Activated CD8-positive, alpha-beta memory T cell treated with anti-CD3 and anti-CD28 coated beads, Interleukin-2, amount 50 U/mL, for 48 hours (primary cell): ENCODE measurements around the gene PITHD1.
"Not testable (repeated sequence)": the region's sequence is repeated elsewhere in the genome, so short reads cannot be mapped to it uniquely, and the experiment has no call there.

ENCODE experiments used
- DNase-seq: peaks from one replicate; pipeline ENCODE4 v3.0.0-alpha.2; 2020

PITHD1 gene

GRCh38 chr1:23774174-23774880 lies 3.9 kb upstream of the PITHD1 start:
- DNase-seq = no peak

GRCh38 chr1:23776217-23776616 lies 2.0 kb upstream of the PITHD1 start:
- no peak for DNase-seq

- no peak for DNase-seq
Observed at GRCh38 chr1:23779826-23780371, 1.7 kb downstream of the PITHD1 start.

GRCh38 chr1:23783141-23783540 lies 4.9 kb downstream of the PITHD1 start:
- not testable (repeated sequence) for DNase-seq

GRCh38 chr1:23784846-23785245 lies 6.6 kb downstream of the PITHD1 start:
- DNase-seq = no peak

GRCh38 chr1:23787701-23788100 lies 9.5 kb downstream of the PITHD1 start:
- no peak for DNase-seq

- DNase-seq = no peak
Observed at GRCh38 chr1:23788695-23789094, 10.5 kb downstream of the PITHD1 start.

GRCh38 chr1:23790696-23791515 lies 12.7 kb downstream of the PITHD1 start, which contains the start of gene LYPLA2:
TSS of gene LYPLA2 (plus strand) at chr1:23791145. CDS start at chr1:23792683, 1,538 bp downstream.
- DNase-seq = peak; percentile 94

- peak; percentile 70 for DNase-seq
Observed at GRCh38 chr1:23791516-23792047, 13.4 kb downstream of the PITHD1 start.

- DNase-seq = no peak
Observed at GRCh38 chr1:23792151-23792945, 14.1 kb downstream of the PITHD1 start.

- DNase-seq = no peak
Observed at GRCh38 chr1:23793018-23793781, 15.0 kb downstream of the PITHD1 start.

GRCh38 chr1:23793861-23794731 lies 15.9 kb downstream of the PITHD1 start:
- no peak for DNase-seq

- not testable (repeated sequence) for DNase-seq
Observed at GRCh38 chr1:23794732-23795182, 16.5 kb downstream of the PITHD1 start.

- no peak for DNase-seq
Observed at GRCh38 chr1:23795676-23796465, 17.7 kb downstream of the PITHD1 start.

- no peak for DNase-seq
Observed at GRCh38 chr1:23796466-23797271, 18.5 kb downstream of the PITHD1 start.

GRCh38 chr1:23797478-23798448 lies 19.5 kb downstream of the PITHD1 start:
- DNase-seq = no peak

GRCh38 chr1:23798662-23799142 lies 20.5 kb downstream of the PITHD1 start:
- DNase-seq = no peak

- DNase-seq = no peak
Observed at GRCh38 chr1:23799255-23799569, 21.0 kb downstream of the PITHD1 start.
